Uterus (tissue), 4 donors: ENCODE data around the gene ABCC2. TPM values are rescaled to one million over a fixed set of nuclear protein-coding genes. Genes with fewer than 3 reads are reported as not detected.

ENCODE experiments used
- DNase-seq, 2 donors: peaks; one replicate each; pipeline ENCODE4 v3.0.0-alpha.2; 2019 to 2020
- H3K27ac ChIP-seq, 2 donors: fragments of 200-600 bp; sonication (generic); 1 replicate in 1 of 2; 2 replicates in 1 of 2; pipeline ENCODE4 v1.5.1; 2016 to 2018
- H3K27me3 ChIP-seq, 2 donors: fragments of 200-600 bp; sonication (generic); one replicate each; pipeline ENCODE4 v1.5.1; 2018 to 2019; ENCODE audit warnings: control low read depth in 1 of 2
- H3K36me3 ChIP-seq, 2 donors: fragments of 200-600 bp; sonication (generic); one replicate each; pipeline ENCODE4 v1.5.1; 2019; ENCODE audit warnings: control low read depth in 1 of 2
- H3K4me1 ChIP-seq, 2 donors: fragments of 200-600 bp; sonication (generic); one replicate each; pipeline ENCODE4 v1.5.1; 2018 to 2019; ENCODE audit warnings: control low read depth in 1 of 2
- H3K4me3 ChIP-seq, 2 donors: fragments of 200-600 bp; sonication (generic); 1 replicate in 1 of 2; 2 replicates in 1 of 2; pipeline ENCODE4 v1.5.1; 2018 to 2019; ENCODE audit warnings: mild to moderate bottlenecking in 1 of 2
- H3K9me3 ChIP-seq, 2 donors: fragments of 200-600 bp; sonication (generic); one replicate each; pipeline ENCODE4 v1.5.1; 2019; ENCODE audit warnings: control low read depth in 1 of 2
- POLR2A ChIP-seq, 2 donors: fragments of 450-650 bp; IDR thresholded peaks; one replicate each; pipeline ENCODE4 v1.6.1; 2016; ENCODE audit warnings: antibody characterized with exemption in 2 of 2, mild to moderate bottlenecking in 1 of 2, moderate library complexity in 1 of 2
- intact Hi-C: fragments of 100-400 bp; cut with DNase I; formaldehyde crosslinking; loops from one replicate; pipeline ENCODE4 v1.15.1; 2023; ENCODE audit warnings: low total_unique reads
- total RNA-seq, 4 donors: library from RNA; depleted of rRNA in 3 of 4; stranded (reverse); fragments of >200 nt in 3 of 4; gene quantifications; one replicate each; pipeline versions ENCODE4 v1.1.0 to v1.2.4, GENCODE V29; 2014 to 2023
- TF ChIP-seq, protein P1 (sequence below), 4 experiments: fragments of 200-600 bp in 2 of 4; fragments of 450-650 bp in 2 of 4; sonication (generic) in 2 of 4; IDR thresholded peaks; one replicate each; pipeline ENCODE4 v1.5.1; 2016 to 2019; ENCODE audit warnings: antibody characterized with exemption in 4 of 4, mild to moderate bottlenecking in 2 of 4, moderate library complexity in 1 of 4
- donor health status: DM: yes; HTN: yes; CAD: no.

ABCC2 gene
- total RNA-seq, 4 donors from 2014 or later, result 0.29 to 3.0 (median 1.2) TPM

DNA sequence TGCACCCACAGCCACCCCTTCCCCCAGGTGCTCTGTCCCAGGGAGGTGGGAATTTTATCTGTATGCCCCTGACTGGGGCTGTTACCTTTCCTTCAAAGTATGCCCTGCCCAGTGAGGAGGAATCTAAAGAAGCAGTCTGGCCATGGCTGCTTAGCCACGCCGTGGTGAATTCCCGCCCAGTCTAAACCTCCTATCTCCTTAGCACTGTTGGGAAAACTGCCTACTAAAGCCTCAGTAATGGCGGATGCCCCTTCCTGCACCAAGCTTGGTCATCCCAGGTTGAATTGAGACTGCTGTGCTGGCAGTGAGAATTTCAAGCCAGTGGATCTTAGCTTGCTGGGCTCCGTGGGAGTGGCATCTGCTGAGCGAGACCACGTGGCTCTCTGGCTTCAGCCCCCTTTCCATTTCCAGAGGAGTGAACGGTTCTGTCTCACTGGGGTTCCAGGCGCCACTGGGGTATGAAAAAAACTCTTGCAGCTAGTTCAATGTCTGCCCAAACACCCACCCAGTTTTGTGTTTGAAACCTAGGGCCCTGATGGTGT lies 87.2 kb downstream of the ABCC2 start:
- Histone ChIP-seq H3K27ac (no peak overlapping the region), H3K36me3 (no peaks in the 10 kb centered on the region), H3K9me3 (no peaks in the 10 kb centered on the region), H3K27me3 (no peaks in the 10 kb centered on the region), H3K4me1 (no peaks in the 10 kb centered on the region), H3K4me3 (no peak overlapping the region)
- intact Hi-C loops, result no loop called here
- TF ChIP-seq, protein P1, sequence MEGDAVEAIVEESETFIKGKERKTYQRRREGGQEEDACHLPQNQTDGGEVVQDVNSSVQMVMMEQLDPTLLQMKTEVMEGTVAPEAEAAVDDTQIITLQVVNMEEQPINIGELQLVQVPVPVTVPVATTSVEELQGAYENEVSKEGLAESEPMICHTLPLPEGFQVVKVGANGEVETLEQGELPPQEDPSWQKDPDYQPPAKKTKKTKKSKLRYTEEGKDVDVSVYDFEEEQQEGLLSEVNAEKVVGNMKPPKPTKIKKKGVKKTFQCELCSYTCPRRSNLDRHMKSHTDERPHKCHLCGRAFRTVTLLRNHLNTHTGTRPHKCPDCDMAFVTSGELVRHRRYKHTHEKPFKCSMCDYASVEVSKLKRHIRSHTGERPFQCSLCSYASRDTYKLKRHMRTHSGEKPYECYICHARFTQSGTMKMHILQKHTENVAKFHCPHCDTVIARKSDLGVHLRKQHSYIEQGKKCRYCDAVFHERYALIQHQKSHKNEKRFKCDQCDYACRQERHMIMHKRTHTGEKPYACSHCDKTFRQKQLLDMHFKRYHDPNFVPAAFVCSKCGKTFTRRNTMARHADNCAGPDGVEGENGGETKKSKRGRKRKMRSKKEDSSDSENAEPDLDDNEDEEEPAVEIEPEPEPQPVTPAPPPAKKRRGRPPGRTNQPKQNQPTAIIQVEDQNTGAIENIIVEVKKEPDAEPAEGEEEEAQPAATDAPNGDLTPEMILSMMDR (IDR thresholded peaks at IDR 0.05), result no peak
- no peak for TF ChIP-seq POLR2A (IDR thresholded peaks at IDR 0.05)
- DNase-seq, result no peak

DNA sequence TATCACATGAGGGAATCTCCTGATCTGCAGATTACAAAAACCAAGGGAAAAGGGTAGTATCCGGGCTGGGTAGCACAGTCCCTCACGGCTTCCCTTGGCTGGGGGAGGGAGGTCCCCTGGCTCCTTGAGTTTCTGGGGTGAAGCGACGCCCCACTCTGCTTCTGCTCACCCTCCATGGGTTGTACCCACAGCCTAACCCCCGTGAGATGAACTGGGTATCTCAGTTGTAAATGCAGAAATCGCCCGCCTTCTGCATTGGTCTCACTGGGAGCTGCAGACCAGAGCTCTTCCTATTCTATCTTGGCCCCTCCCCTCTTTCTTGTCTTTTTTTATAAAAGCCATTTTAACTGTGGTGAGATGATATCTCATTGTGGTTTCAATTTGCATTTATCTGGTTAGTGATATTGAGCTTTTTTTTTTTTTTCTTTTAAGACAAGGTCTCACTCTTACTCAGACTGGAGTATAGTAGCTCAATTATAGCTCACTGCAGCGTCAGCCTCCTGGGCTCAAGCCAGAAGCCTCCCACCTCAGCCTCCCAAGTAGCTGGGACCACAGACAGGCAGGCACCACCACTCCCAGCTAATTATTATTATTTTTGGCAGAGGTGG lies 87.8 kb downstream of the ABCC2 start:
- no peaks in the 10 kb centered on the region for H3K27me3 ChIP-seq
- no peak for DNase-seq
- no peaks in the 10 kb centered on the region for H3K9me3 ChIP-seq
- no peaks in the 10 kb centered on the region for H3K4me1 ChIP-seq
- intact Hi-C loops, result no loop called here
- no peaks in the 10 kb centered on the region for H3K36me3 ChIP-seq
- TF ChIP-seq POLR2A (IDR thresholded peaks at IDR 0.05), result no peak
- TF ChIP-seq, protein P1 (IDR thresholded peaks at IDR 0.05), result no peak
- H3K27ac ChIP-seq, result no peak overlapping the region
- no peak overlapping the region for H3K4me3 ChIP-seq

DNA sequence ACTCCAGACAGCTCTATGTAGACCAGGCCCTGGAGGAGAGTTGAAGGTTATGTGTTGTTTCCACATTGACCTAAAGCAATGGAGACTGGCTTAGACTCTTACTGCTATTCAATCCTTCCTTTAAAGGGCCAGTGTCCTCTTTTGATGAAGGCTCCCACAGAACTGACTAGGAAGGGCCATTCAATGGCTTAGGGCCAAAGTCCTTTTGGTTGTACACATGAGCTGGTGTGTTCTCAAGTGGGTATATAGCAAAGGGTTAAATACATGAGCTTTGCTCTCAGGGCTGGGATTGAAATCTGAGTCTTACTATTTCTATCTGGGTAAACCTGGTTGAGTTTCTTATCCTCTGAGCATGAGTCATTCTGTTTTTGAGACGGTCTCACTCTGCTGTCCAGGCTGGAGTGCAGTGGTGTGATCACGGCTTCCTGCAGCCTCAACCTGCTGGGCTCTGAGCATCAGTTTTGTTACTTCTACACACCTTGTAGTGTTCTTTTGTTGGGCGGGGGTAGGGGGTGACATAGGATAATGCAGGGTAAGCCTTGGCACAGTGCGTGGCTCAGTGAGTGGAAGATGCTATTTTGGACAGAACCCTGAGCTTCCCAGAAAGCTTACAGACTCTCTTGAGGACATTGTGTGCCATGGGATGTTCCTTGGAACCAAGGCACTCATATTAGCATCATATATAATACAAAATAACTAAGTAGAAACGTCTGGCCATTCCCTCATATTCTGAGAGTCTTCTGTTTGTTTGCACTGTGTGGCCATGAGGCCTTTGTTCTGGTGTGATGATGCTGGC lies 90.1 kb downstream of the ABCC2 start:
- Histone ChIP-seq H3K9me3 (no peaks in the 10 kb centered on the region), H3K4me3 (no peak overlapping the region), H3K36me3 (no peaks in the 10 kb centered on the region), H3K4me1 (no peaks in the 10 kb centered on the region), H3K27ac (no peak overlapping the region), H3K27me3 (no peaks in the 10 kb centered on the region)
- intact Hi-C loops, result no loop called here
- no peak for DNase-seq
- TF ChIP-seq, protein P1 (IDR thresholded peaks at IDR 0.05), result no peak

DNA sequence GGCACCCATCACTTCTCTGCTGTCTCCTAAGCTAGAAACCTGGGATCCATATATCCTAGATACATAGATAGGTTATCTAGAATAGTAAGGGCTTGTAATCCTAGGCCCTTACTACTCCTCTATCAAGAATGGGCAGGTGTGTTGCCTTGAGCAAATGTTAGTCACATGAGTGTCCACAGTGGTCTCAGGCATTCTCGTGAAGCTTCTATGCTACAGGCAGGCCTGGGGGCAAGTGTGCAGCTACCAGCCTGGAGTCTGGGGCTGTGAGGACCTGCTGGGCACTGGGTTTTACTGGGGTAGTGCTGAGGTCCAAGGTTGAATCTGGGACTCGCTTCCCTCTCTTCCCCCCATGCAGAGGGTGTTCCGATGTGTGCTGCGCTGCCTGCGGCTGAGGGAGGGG lies 91.4 kb downstream of the ABCC2 start:
- no peaks in the 10 kb centered on the region for H3K36me3 ChIP-seq
- H3K9me3 ChIP-seq, result no peaks in the 10 kb centered on the region
- no peak overlapping the region for H3K27ac ChIP-seq
- intact Hi-C loops, result no loop called here
- TF ChIP-seq POLR2A (IDR thresholded peaks at IDR 0.05), result no peak
- TF ChIP-seq, protein P1 (IDR thresholded peaks at IDR 0.05), result no peak
- DNase-seq, result no peak
- no peaks in the 10 kb centered on the region for H3K27me3 ChIP-seq
- no peaks in the 10 kb centered on the region for H3K4me1 ChIP-seq
- no peak overlapping the region for H3K4me3 ChIP-seq
